Measurements from ENCODE around the gene GPRIN3.

Gene GPRIN3

DNA sequence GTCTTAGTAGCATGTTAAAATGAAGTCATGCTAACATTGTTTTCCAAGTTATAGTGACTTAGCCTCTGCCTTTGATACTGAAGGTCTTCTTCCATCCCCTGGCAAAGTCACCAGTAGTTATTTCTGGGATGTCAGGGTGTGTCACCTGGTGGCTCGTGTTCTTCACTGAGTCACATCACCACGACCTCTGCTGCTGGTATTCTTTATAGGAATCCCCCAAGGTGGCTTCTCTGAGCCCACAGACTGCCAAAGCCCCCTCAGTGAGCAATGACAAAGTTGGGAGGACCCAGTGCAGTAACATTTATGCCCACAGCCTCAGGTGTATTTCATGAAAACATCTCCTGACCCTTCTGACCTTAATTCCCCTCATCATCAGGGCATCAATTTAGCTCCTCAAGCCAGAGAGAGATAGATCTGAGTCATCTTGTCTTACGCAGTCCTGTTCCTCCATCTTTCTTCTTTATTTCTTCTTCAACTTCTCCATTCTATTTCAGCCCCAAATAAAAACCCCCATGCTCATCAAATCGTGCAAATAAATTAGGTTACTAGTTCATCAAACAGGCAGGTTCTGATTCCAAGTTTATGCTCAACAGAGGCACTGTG, 29.3 kb upstream of the GPRIN3 start:
- no peak overlapping the region for H3K27ac ChIP-seq (ENCODE audit: insufficient read depth, low read length, poor library complexity, severe bottlenecking)
- H3K27me3 ChIP-seq (replicated peaks; ENCODE audit: control insufficient read depth, insufficient read depth, low read length, poor library complexity, severe bottlenecking), result no peaks in the 10 kb centered on the region
- H3K36me3 ChIP-seq (ENCODE audit: control insufficient read depth, insufficient read depth, low read length), result no peaks in the 10 kb centered on the region
- no peaks in the 10 kb centered on the region for H3K9me3 ChIP-seq (ENCODE audit: control insufficient read depth, low read length)
- no peaks in the 10 kb centered on the region for H3K4me1 ChIP-seq (ENCODE audit: control insufficient read depth, insufficient read depth, low read length, poor library complexity, severe bottlenecking)
- H3K4me3 ChIP-seq (ENCODE audit: insufficient read depth, low read depth, low read length, poor library complexity, severe bottlenecking), result no peak overlapping the region
- no peak for DNase-seq

DNA sequence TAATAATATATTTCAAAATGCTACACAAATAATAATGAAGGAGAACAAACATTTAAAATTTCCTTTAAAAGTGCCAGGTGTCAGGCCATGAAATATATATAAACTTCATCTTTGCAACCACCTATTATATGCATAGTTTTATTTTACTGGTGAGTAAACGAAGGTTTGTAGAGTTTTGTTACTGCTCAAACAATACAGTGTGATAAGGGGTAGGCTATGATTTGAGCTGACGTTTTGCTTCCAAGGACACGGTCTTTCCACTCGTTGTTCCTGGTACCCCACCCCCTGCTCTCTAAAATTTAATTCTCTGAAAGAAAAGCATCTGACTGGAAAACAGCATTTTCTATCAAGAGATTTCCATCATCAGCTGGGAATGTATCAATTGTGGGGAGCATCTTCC, 27.2 kb upstream of the GPRIN3 start:
- Histone ChIP-seq H3K36me3 (ENCODE audit: control insufficient read depth, insufficient read depth, low read length) (no peaks in the 10 kb centered on the region), H3K4me1 (ENCODE audit: control insufficient read depth, insufficient read depth, low read length, poor library complexity, severe bottlenecking) (no peaks in the 10 kb centered on the region), H3K4me3 (ENCODE audit: insufficient read depth, low read depth, low read length, poor library complexity, severe bottlenecking) (no peak overlapping the region), H3K27me3 (replicated peaks; ENCODE audit: control insufficient read depth, insufficient read depth, low read length, poor library complexity, severe bottlenecking) (no peaks in the 10 kb centered on the region), H3K27ac (ENCODE audit: insufficient read depth, low read length, poor library complexity, severe bottlenecking) (no peak overlapping the region), H3K9me3 (ENCODE audit: control insufficient read depth, low read length) (no peaks in the 10 kb centered on the region)
- DNase-seq, result no peak

DNA sequence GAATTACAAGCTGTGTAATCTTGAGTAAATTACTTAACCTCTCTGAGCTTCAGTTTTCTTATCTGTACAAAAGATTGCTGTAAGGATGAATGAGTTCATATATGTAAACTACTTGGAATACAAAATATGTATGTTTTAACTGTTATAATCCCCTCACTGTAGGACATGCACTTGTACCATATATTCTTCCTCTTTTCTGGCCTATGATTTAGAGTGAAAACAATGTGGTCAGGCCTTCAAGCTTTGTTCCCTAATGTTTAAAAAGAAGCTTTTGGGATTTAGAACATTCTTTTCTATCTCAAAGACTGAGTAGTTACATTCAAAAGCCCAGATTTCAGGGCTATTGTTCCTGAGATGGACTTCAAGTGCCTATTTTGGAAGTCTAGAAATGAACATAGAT, 26.7 kb upstream of the GPRIN3 start:
- Histone ChIP-seq H3K4me3 (ENCODE audit: insufficient read depth, low read depth, low read length, poor library complexity, severe bottlenecking) (no peak overlapping the region), H3K9me3 (ENCODE audit: control insufficient read depth, low read length) (no peaks in the 10 kb centered on the region), H3K4me1 (ENCODE audit: control insufficient read depth, insufficient read depth, low read length, poor library complexity, severe bottlenecking) (no peaks in the 10 kb centered on the region), H3K36me3 (ENCODE audit: control insufficient read depth, insufficient read depth, low read length) (no peaks in the 10 kb centered on the region), H3K27me3 (replicated peaks; ENCODE audit: control insufficient read depth, insufficient read depth, low read length, poor library complexity, severe bottlenecking) (no peaks in the 10 kb centered on the region), H3K27ac (ENCODE audit: insufficient read depth, low read length, poor library complexity, severe bottlenecking) (no peak overlapping the region)
- no peak for DNase-seq

DNA sequence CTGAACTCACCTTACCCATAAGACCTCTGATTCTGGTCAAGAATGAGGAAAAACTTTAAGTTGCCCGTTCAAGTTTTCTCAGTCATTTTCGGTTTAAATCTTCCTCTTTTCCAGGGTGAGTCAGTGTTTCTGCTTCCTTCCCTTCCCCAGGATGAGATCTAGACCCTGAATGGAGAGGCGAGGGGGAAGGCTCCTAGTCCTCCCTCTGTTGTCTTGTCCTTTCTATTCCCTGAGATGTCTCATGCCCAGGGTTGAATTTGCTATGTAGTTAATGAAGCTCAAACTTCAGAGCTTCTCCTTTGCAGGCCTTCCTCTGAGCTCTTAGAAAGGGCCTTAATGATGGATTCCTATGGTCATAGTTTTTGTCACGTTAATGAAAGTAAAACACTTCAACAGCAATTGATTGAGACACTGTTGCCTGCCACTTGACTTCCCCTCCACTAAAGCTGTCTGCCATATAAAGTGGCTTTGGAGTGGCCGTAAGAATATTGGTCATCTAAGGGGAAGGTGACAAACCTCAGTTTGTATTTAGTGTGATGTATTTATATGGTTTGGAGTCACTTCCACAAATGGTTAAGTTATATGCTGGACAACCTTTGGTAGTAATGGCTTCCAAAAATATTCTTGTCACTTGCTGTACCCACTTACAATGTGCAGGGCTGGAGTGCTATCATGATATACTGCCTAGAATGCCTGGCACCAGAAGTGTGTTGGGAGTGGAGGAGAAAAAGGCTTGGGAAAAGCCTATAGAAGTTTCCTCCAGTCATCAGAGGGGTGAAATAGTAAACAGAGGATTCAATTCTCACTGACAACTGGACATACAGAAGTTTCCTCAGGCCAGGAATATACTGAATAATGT, 24.3 kb upstream of the GPRIN3 start:
- Histone ChIP-seq H3K9me3 (ENCODE audit: control insufficient read depth, low read length) (no peaks in the 10 kb centered on the region), H3K36me3 (ENCODE audit: control insufficient read depth, insufficient read depth, low read length) (no peaks in the 10 kb centered on the region), H3K27me3 (replicated peaks; ENCODE audit: control insufficient read depth, insufficient read depth, low read length, poor library complexity, severe bottlenecking) (no peaks in the 10 kb centered on the region), H3K27ac (ENCODE audit: insufficient read depth, low read length, poor library complexity, severe bottlenecking) (no peak overlapping the region), H3K4me3 (ENCODE audit: insufficient read depth, low read depth, low read length, poor library complexity, severe bottlenecking) (no peak overlapping the region), H3K4me1 (ENCODE audit: control insufficient read depth, insufficient read depth, low read length, poor library complexity, severe bottlenecking) (no peaks in the 10 kb centered on the region)
- no peak for DNase-seq

GRCh38 chr4:89331197-89331596, 23.6 kb upstream of the GPRIN3 start:
- no peak overlapping the region for H3K4me3 ChIP-seq (ENCODE audit: insufficient read depth, low read depth, low read length, poor library complexity, severe bottlenecking)

GRCh38 chr4:89329280-89329679, 21.7 kb upstream of the GPRIN3 start:
- H3K9me3 ChIP-seq (ENCODE audit: control insufficient read depth, low read length), result no peaks in the 10 kb centered on the region
- H3K36me3 ChIP-seq (ENCODE audit: control insufficient read depth, insufficient read depth, low read length), result no peaks in the 10 kb centered on the region
- H3K27ac ChIP-seq (ENCODE audit: insufficient read depth, low read length, poor library complexity, severe bottlenecking), result no peak overlapping the region
- H3K4me1 ChIP-seq (ENCODE audit: control insufficient read depth, insufficient read depth, low read length, poor library complexity, severe bottlenecking), result no peaks in the 10 kb centered on the region
- H3K4me3 ChIP-seq (ENCODE audit: insufficient read depth, low read depth, low read length, poor library complexity, severe bottlenecking), result no peak overlapping the region
- no peak for DNase-seq
- H3K27me3 ChIP-seq (replicated peaks; ENCODE audit: control insufficient read depth, insufficient read depth, low read length, poor library complexity, severe bottlenecking), result no peaks in the 10 kb centered on the region

More at GRCh38 chr4:89331197-89331596, 23.6 kb upstream of the GPRIN3 start:
- H3K27me3 ChIP-seq (replicated peaks; ENCODE audit: control insufficient read depth, insufficient read depth, low read length, poor library complexity, severe bottlenecking), result no peaks in the 10 kb centered on the region
- no peaks in the 10 kb centered on the region for H3K36me3 ChIP-seq (ENCODE audit: control insufficient read depth, insufficient read depth, low read length)
- no peaks in the 10 kb centered on the region for H3K9me3 ChIP-seq (ENCODE audit: control insufficient read depth, low read length)
- DNase-seq, result no peak
- H3K27ac ChIP-seq (ENCODE audit: insufficient read depth, low read length, poor library complexity, severe bottlenecking), result no peak overlapping the region
- no peaks in the 10 kb centered on the region for H3K4me1 ChIP-seq (ENCODE audit: control insufficient read depth, insufficient read depth, low read length, poor library complexity, severe bottlenecking)

GRCh38 chr4:89324671-89325070, 17.1 kb upstream of the GPRIN3 start:
- no peak overlapping the region for H3K4me3 ChIP-seq (ENCODE audit: insufficient read depth, low read depth, low read length, poor library complexity, severe bottlenecking)
- no peaks in the 10 kb centered on the region for H3K4me1 ChIP-seq (ENCODE audit: control insufficient read depth, insufficient read depth, low read length, poor library complexity, severe bottlenecking)
- H3K9me3 ChIP-seq (ENCODE audit: control insufficient read depth, low read length), result no peaks in the 10 kb centered on the region
- H3K27me3 ChIP-seq (replicated peaks; ENCODE audit: control insufficient read depth, insufficient read depth, low read length, poor library complexity, severe bottlenecking), result no peaks in the 10 kb centered on the region
- H3K27ac ChIP-seq (ENCODE audit: insufficient read depth, low read length, poor library complexity, severe bottlenecking), result no peak overlapping the region
- no peaks in the 10 kb centered on the region for H3K36me3 ChIP-seq (ENCODE audit: control insufficient read depth, insufficient read depth, low read length)
- DNase-seq, result no peak

- Histone ChIP-seq H3K4me3 (ENCODE audit: insufficient read depth, low read depth, low read length, poor library complexity, severe bottlenecking) (no peak overlapping the region), H3K9me3 (ENCODE audit: control insufficient read depth, low read length) (no peaks in the 10 kb centered on the region), H3K4me1 (ENCODE audit: control insufficient read depth, insufficient read depth, low read length, poor library complexity, severe bottlenecking) (peaks cover 2% of the 10 kb centered on the region), H3K27ac (ENCODE audit: insufficient read depth, low read length, poor library complexity, severe bottlenecking) (no peak overlapping the region), H3K27me3 (replicated peaks; ENCODE audit: control insufficient read depth, insufficient read depth, low read length, poor library complexity, severe bottlenecking) (no peaks in the 10 kb centered on the region), H3K36me3 (ENCODE audit: control insufficient read depth, insufficient read depth, low read length) (no peaks in the 10 kb centered on the region)
- DNase-seq, result no peak
Measured at GRCh38 chr4:89322671-89323070, 15.1 kb upstream of the GPRIN3 start.

DNA sequence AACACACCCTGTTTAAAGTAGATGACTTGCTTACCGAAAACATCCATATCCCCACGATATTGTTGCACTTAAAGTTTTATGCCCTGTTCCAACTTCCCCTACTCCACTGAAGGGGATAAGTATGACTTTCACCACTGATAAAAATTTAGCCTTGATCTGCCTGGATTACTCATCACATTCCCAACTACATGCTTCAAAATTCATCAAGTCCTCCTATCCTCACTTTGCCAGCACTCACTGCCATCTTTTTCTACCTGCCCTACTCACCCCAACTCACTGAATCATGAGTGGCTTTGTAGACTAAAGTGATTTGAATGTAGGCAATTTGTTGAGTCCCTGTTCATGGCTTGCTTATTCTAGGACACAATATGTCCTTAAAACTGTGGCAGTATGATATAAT, 12.2 kb upstream of the GPRIN3 start:
- Histone ChIP-seq H3K4me3 (ENCODE audit: insufficient read depth, low read depth, low read length, poor library complexity, severe bottlenecking) (no peak overlapping the region), H3K9me3 (ENCODE audit: control insufficient read depth, low read length) (no peaks in the 10 kb centered on the region), H3K27me3 (replicated peaks; ENCODE audit: control insufficient read depth, insufficient read depth, low read length, poor library complexity, severe bottlenecking) (no peaks in the 10 kb centered on the region), H3K27ac (ENCODE audit: insufficient read depth, low read length, poor library complexity, severe bottlenecking) (no peak overlapping the region), H3K4me1 (ENCODE audit: control insufficient read depth, insufficient read depth, low read length, poor library complexity, severe bottlenecking) (peaks cover 19% of the 10 kb centered on the region), H3K36me3 (ENCODE audit: control insufficient read depth, insufficient read depth, low read length) (no peaks in the 10 kb centered on the region)
- DNase-seq, result no peak

DNA sequence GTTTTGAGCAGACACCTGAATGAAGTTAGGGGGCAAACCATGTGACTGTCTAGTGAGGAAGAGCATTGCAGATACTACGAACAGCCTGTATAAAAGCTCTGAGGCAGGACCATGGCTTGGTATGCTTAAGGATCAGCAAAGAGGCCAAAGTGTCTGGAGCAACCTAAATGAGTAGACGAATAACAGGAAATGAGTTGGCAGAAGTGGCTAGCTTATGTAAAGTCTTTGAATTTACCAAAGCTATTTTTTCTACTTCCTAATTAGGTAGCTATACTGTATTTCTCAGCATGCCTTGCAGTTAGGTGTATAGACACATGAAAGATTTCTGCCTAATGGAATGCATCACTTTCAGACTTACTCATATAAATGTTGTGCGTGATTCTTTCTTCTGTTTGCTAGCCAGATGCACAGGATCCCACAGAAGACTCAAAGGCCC, 9.3 kb upstream of the GPRIN3 start:
- Histone ChIP-seq H3K27me3 (replicated peaks; ENCODE audit: control insufficient read depth, insufficient read depth, low read length, poor library complexity, severe bottlenecking) (no peaks in the 10 kb centered on the region), H3K36me3 (ENCODE audit: control insufficient read depth, insufficient read depth, low read length) (no peaks in the 10 kb centered on the region), H3K4me3 (ENCODE audit: insufficient read depth, low read depth, low read length, poor library complexity, severe bottlenecking) (no peak overlapping the region), H3K27ac (ENCODE audit: insufficient read depth, low read length, poor library complexity, severe bottlenecking) (peak overlapping the region; percentile 61), H3K9me3 (ENCODE audit: control insufficient read depth, low read length) (no peaks in the 10 kb centered on the region), H3K4me1 (ENCODE audit: control insufficient read depth, insufficient read depth, low read length, poor library complexity, severe bottlenecking) (peaks cover 19% of the 10 kb centered on the region)
- DNase-seq, result peak; percentile 27 to 35 (median 28)

All from effector memory CD4-positive, alpha-beta T cell (primary cell).